Lower lobe of right lung (tissue), 2 donors: ENCODE measurements around the gene PRKCH. TPM values are rescaled to one million over a fixed set of nuclear protein-coding genes. Genes with fewer than 3 reads are reported as not detected.

Experiments used
- ATAC-seq, 2 donors: fragments of 200-7000 bp; cut with Tn5 transposase; one replicate each; pipeline ENCODE4 v1.9.1; 2020 to 2022; ENCODE audit warnings: mild to moderate bottlenecking in 2 of 2, moderate library complexity in 2 of 2
- DNase-seq: peaks from one replicate; pipeline ENCODE4 v3.0.0-alpha.2; 2020
- H3K27ac ChIP-seq: fragments of 200-600 bp; one replicate; pipeline ENCODE4 v1.8.0; 2022
- H3K27me3 ChIP-seq: fragments of 200-600 bp; one replicate; pipeline ENCODE4 v1.8.0; 2022; ENCODE audit warnings: low read depth
- H3K36me3 ChIP-seq: fragments of 200-600 bp; one replicate; pipeline ENCODE4 v1.8.0; 2022; ENCODE audit warnings: mild to moderate bottlenecking
- H3K4me1 ChIP-seq: fragments of 200-600 bp; one replicate; pipeline ENCODE4 v1.8.0; 2022
- H3K4me3 ChIP-seq: fragments of 200-600 bp; one replicate; pipeline ENCODE4 v1.8.0; 2022; ENCODE audit warnings: mild to moderate bottlenecking
- H3K9me3 ChIP-seq: fragments of 200-600 bp; one replicate; pipeline ENCODE4 v1.8.0; 2022
- CTCF ChIP-seq: fragments of 200-600 bp; IDR thresholded peaks from one replicate; pipeline ENCODE4 v1.8.0; 2022; ENCODE audit warnings: antibody characterized with exemption, mild to moderate bottlenecking
- intact Hi-C: fragments of 100-400 bp; cut with DNase I; formaldehyde crosslinking; loops from one replicate; pipeline ENCODE4 v1.11.0; 2022
- total RNA-seq: library from RNA; stranded (reverse); fragmentation: NEBNext Ultra II Directional; extraction: Animal tissue kit (Norgen Biotek cat#: 25700); gene quantifications from one replicate; pipeline ENCODE4 v1.2.1, GENCODE V29; 2021
- donor health status: DM: no; HTN: yes; CAD: no; lungs with severe emphysema.

PRKCH gene
- total RNA-seq, 1 donor from 2014 or later, result 60.9 TPM

GRCh38 chr14:61372379-61372778 is 51.0 kb downstream of the PRKCH start:
- peaks cover 33% of the 10 kb centered on the region for H3K4me1 ChIP-seq
- H3K4me3 ChIP-seq, result no peak overlapping the region
- H3K27me3 ChIP-seq, result no peaks in the 10 kb centered on the region
- no peaks in the 10 kb centered on the region for H3K36me3 ChIP-seq
- intact Hi-C loops, result no loop called here
- no peak for TF ChIP-seq CTCF
- DNase-seq (no peak), ATAC-seq (no peak)
- no peak overlapping the region for H3K27ac ChIP-seq
- peaks cover 15% of the 10 kb centered on the region for H3K9me3 ChIP-seq

GRCh38 chr14:61372842-61373555 is 51.6 kb downstream of the PRKCH start:
- Histone ChIP-seq H3K9me3 (peaks cover 15% of the 10 kb centered on the region), H3K27ac (no peak overlapping the region), H3K36me3 (no peaks in the 10 kb centered on the region), H3K4me3 (no peak overlapping the region), H3K27me3 (no peaks in the 10 kb centered on the region), H3K4me1 (peaks cover 27% of the 10 kb centered on the region)
- no peak for TF ChIP-seq CTCF
- intact Hi-C loops, result no loop called here
- ATAC-seq (no peak), DNase-seq (no peak)

GRCh38 chr14:61374284-61374683 is 52.9 kb downstream of the PRKCH start:
- DNase-seq (no peak), ATAC-seq (no peak)
- Histone ChIP-seq H3K4me1 (peaks cover 14% of the 10 kb centered on the region), H3K9me3 (peaks cover 15% of the 10 kb centered on the region), H3K36me3 (no peaks in the 10 kb centered on the region), H3K27ac (no peak overlapping the region), H3K27me3 (no peaks in the 10 kb centered on the region), H3K4me3 (no peak overlapping the region)
- TF ChIP-seq CTCF, result no peak
- intact Hi-C loops, result no loop called here

GRCh38 chr14:61375218-61375617 is 53.8 kb downstream of the PRKCH start:
- H3K4me1 ChIP-seq, result peaks cover 7% of the 10 kb centered on the region
- H3K9me3 ChIP-seq, result peaks cover 15% of the 10 kb centered on the region
- H3K27me3 ChIP-seq, result no peaks in the 10 kb centered on the region
- no peak for TF ChIP-seq CTCF
- intact Hi-C loops, result no loop called here
- no peaks in the 10 kb centered on the region for H3K36me3 ChIP-seq
- H3K4me3 ChIP-seq, result no peak overlapping the region
- no peak for ATAC-seq
- no peak for DNase-seq
- no peak overlapping the region for H3K27ac ChIP-seq

GRCh38 chr14:61376314-61376713 is 54.9 kb downstream of the PRKCH start:
- Histone ChIP-seq H3K36me3 (no peaks in the 10 kb centered on the region), H3K4me1 (peaks cover 2% of the 10 kb centered on the region), H3K9me3 (peaks cover 15% of the 10 kb centered on the region), H3K27me3 (no peaks in the 10 kb centered on the region), H3K27ac (no peak overlapping the region), H3K4me3 (no peak overlapping the region)
- no peak for TF ChIP-seq CTCF
- no peak for DNase-seq
- no peak for ATAC-seq
- intact Hi-C loops, result no loop called here
